GM12874 (cell line): ENCODE measurements around the gene KCTD12.

Experiments
- TF ChIP-seq, protein P1 (sequence below): IDR thresholded peaks from 2 replicates; pipeline ENCODE4 v1.5.1; 2011; ENCODE audit warnings: low read depth, mild to moderate bottlenecking, control low read depth, low read length, moderate library complexity; ENCODE audit not compliant: insufficient read depth

The KCTD12 gene

GRCh38 chr13:76865996-76866503 is 20.2 kb downstream of the KCTD12 start:
- TF ChIP-seq, protein P1, sequence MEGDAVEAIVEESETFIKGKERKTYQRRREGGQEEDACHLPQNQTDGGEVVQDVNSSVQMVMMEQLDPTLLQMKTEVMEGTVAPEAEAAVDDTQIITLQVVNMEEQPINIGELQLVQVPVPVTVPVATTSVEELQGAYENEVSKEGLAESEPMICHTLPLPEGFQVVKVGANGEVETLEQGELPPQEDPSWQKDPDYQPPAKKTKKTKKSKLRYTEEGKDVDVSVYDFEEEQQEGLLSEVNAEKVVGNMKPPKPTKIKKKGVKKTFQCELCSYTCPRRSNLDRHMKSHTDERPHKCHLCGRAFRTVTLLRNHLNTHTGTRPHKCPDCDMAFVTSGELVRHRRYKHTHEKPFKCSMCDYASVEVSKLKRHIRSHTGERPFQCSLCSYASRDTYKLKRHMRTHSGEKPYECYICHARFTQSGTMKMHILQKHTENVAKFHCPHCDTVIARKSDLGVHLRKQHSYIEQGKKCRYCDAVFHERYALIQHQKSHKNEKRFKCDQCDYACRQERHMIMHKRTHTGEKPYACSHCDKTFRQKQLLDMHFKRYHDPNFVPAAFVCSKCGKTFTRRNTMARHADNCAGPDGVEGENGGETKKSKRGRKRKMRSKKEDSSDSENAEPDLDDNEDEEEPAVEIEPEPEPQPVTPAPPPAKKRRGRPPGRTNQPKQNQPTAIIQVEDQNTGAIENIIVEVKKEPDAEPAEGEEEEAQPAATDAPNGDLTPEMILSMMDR, result no peak

GRCh38 chr13:76865109-76865508 is 21.1 kb downstream of the KCTD12 start:
- TF ChIP-seq, protein P1, result no peak

DNA sequence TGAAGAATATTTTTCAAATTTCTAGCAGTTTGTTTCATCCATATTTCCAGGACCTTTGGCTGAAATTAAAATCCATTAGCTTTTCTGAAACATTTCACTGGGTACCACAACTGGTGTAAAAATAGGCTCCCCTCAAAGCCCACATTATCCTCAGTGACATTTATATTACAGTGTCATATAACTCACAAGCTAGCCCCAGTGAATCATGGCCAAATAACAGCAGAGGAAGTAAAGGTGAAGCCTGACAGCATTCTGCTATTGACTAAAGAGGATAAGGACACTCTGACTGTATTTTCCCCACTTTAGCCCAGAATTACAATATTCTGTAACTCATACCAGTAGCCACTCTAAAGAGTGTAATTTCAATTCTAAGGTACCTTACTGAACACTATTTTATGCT is 21.9 kb downstream of the KCTD12 start:
- TF ChIP-seq, protein P1, result no peak

DNA sequence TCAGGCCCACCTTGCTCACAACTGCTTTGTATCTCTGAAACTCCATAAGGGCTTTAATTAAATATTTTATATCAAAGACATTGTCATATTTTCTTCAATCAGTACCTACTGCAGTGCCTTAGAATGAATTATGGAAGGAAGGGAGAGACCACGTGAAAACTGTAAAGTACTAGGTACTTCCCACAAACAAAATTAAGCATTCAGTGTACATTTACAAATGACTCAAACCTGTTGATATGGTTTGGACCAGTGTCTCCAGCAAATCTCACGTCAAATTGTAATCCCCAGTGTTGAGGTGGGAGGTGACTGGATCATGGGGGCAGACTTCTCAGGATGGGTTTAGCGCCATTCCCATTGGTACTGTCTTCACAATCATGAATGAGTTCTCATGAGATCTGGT is 23.2 kb downstream of the KCTD12 start:
- TF ChIP-seq, protein P1, result no peak

DNA sequence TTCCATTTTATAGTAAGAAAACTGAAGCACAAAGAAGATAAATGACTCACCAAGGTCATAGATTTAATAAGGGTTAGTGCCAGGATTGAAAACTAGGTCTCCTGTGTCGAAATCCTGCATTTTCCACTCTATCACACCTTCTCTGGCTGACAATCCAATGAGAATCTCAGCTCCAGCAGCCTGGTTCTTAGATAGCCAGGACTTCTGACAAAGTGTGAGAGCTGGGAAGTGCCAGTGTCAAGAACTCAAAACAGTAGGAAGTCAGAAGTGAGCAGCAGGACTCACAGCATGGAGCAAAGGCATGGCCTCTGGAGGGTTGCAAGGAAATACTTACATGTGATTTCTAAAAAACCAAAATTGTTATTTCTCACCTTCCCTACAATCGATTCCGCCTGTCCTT is 24.3 kb downstream of the KCTD12 start:
- TF ChIP-seq, protein P1, result no peak

DNA sequence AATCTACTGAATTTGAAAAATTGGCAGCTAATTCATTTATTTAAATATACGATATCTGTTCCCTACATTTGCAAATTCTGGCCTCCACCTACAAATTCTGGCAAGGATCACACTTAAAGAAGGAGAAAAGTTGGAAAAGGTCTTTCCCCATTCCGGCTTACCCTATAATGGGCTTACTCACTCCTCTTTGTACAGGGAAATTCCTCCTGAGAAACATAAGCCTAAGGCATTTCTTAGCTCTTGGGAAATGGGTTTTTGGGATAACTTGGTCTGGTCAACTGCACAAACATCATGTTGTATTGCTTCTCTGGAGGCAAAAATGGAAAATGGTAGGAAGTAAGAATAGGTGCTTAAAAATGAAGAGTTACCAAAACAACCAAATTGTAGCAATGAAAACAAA is 25.5 kb downstream of the KCTD12 start:
- TF ChIP-seq, protein P1, result no peak

- TF ChIP-seq, protein P1, result no peak
Measured at GRCh38 chr13:76854894-76855293, 31.3 kb downstream of the KCTD12 start.

- TF ChIP-seq, protein P1, result no peak
Measured at GRCh38 chr13:76853921-76854608, 32.1 kb downstream of the KCTD12 start.
